Endothelial cell of umbilical vein (primary cell): ENCODE data around the gene INTS7. TPM values are rescaled to one million over a fixed set of nuclear protein-coding genes. Genes with fewer than 3 reads are reported as not detected.

Experiments
- BruUV-seq: library from RNA; stranded (reverse); fragments of 400-500 nt; replicated peaks from 2 replicates; lab custom pipeline; 2021; lab: Mats Ljungman, UMichigan
- CTCF ChIA-PET: fragments of 300-600, 350-600 bp; sonication (Branson Sonifier 250); formaldehyde crosslinking; loops from one replicate; lab custom pipeline; 2021; ENCODE audit warnings: antibody characterized with exemption, inconsistent platforms; lab: Charles Lee
- POLR2A ChIA-PET: fragments of 300-600, 350-600 bp; sonication (Branson Sonifier 250); formaldehyde crosslinking; loops from one replicate; lab custom pipeline; 2021; ENCODE audit warnings: antibody characterized with exemption, inconsistent platforms; lab: Charles Lee
- DNase-seq: peaks from one replicate; pipeline ENCODE4 v3.0.0-alpha.2; 2011; ENCODE audit warnings: low read depth, low spot score
- FAIRE-seq: peaks from 2 replicates; lab custom pipeline; 2011; peaks lifted over from hg19 to GRCh38; lab: Jason Lieb, UNC
- H2AFZ ChIP-seq: 2 replicates; pipeline ENCODE4 v1.6.0; 2012; ENCODE audit warnings: low read depth, low read length, control low read depth, inconsistent platforms
- H3K27ac ChIP-seq: 2 replicates; pipeline ENCODE4 v1.5.1; 2011; ENCODE audit warnings: low read depth, mild to moderate bottlenecking, control low read depth, low read length, moderate library complexity; ENCODE audit not compliant: insufficient read depth
- H3K27me3 ChIP-seq, 2 experiments: 2 replicates each; pipeline versions ENCODE4 v1.6.0 to v1.6.1; 2011; ENCODE audit warnings: low read length in 2 of 2, mixed read lengths in 1 of 2; ENCODE audit not compliant: control insufficient read depth in 2 of 2, insufficient read depth in 2 of 2
- H3K36me3 ChIP-seq, 2 experiments: 2 replicates in 1 of 2; 3 replicates in 1 of 2; pipeline ENCODE4 v1.5.1; 2011; ENCODE audit warnings: low read length in 2 of 2, mild to moderate bottlenecking in 1 of 2, moderate library complexity in 1 of 2; ENCODE audit not compliant: control insufficient read depth in 2 of 2, insufficient read depth in 2 of 2; ENCODE audit errors: extremely low read depth in 1 of 2
- H3K4me1 ChIP-seq: 3 replicates; pipeline ENCODE4 v1.5.1; 2011; ENCODE audit warnings: mild to moderate bottlenecking, low read length; ENCODE audit not compliant: control insufficient read depth, insufficient read depth; ENCODE audit errors: extremely low read depth
- H3K4me2 ChIP-seq: 2 replicates; pipeline ENCODE4 v1.6.1; 2011; ENCODE audit warnings: low read length, control low read depth, mixed read lengths; ENCODE audit not compliant: insufficient read depth
- H3K4me3 ChIP-seq, 3 experiments: fragments of 200-600 bp in 1 of 3; sonication (generic), shearing (Covaris generic) in 1 of 3; replicated peaks in 1 of 3; 2 replicates each; pipeline ENCODE4 v1.5.1; 2011 to 2016; ENCODE audit warnings: control low read depth in 3 of 3, low read length in 3 of 3, mild to moderate bottlenecking in 2 of 3, inconsistent platforms in 1 of 3, low read depth in 1 of 3, moderate library complexity in 1 of 3; ENCODE audit not compliant: insufficient read depth in 1 of 3
- H3K79me2 ChIP-seq: 2 replicates; pipeline ENCODE4 v1.6.0; 2012; ENCODE audit warnings: low read length, inconsistent platforms; ENCODE audit not compliant: control insufficient read depth, insufficient read depth
- H3K9ac ChIP-seq: replicated peaks from 2 replicates; pipeline ENCODE3; 2011; ENCODE audit warnings: low read length, control low read depth; ENCODE audit not compliant: insufficient read depth; ENCODE audit errors: extremely low read depth
- H3K9me1 ChIP-seq: replicated peaks from 3 replicates; pipeline ENCODE4 v1.6.0; 2011; ENCODE audit warnings: mild to moderate bottlenecking, low read length; ENCODE audit not compliant: control insufficient read depth, insufficient read depth; ENCODE audit errors: extremely low read depth
- H3K9me3 ChIP-seq: replicated peaks from 2 replicates; pipeline ENCODE4 v1.5.1; 2012; ENCODE audit warnings: low read length, inconsistent platforms; ENCODE audit not compliant: control insufficient read depth, insufficient read depth
- H4K20me1 ChIP-seq: replicated peaks from 2 replicates; pipeline ENCODE3; 2011; ENCODE audit warnings: mild to moderate bottlenecking, low read length; ENCODE audit not compliant: control insufficient read depth, insufficient read depth; ENCODE audit errors: extremely low read depth
- CTCF ChIP-seq, 2 donors: IDR thresholded peaks; 1 replicate in 1 of 2; 2 replicates in 1 of 2; pipeline ENCODE4 v1.5.1; 2011; ENCODE audit warnings: low read length in 2 of 2, mild to moderate bottlenecking in 2 of 2, moderate library complexity in 2 of 2, control low read depth in 1 of 2, inconsistent platforms in 1 of 2, low read depth in 1 of 2; ENCODE audit not compliant: insufficient read depth in 1 of 2; ENCODE audit errors: extremely low read depth in 1 of 2
- EZH2 ChIP-seq: IDR thresholded peaks from 2 replicates; pipeline ENCODE4 v1.6.1; 2012; ENCODE audit warnings: borderline replicate concordance, low read depth, mild to moderate bottlenecking, moderate library complexity, low read length, inconsistent platforms; ENCODE audit not compliant: severe bottlenecking
- FOS ChIP-seq: IDR thresholded peaks from 2 replicates; pipeline ENCODE4 v1.6.1; 2011; ENCODE audit warnings: mild to moderate bottlenecking, low read length, moderate library complexity, borderline replicate concordance; ENCODE audit not compliant: insufficient read depth
- GATA2 ChIP-seq: IDR thresholded peaks from 2 replicates; pipeline ENCODE4 v1.7.0; 2011; ENCODE audit warnings: low read depth, mild to moderate bottlenecking, moderate library complexity, mixed read lengths, low read length; ENCODE audit not compliant: insufficient read length, insufficient read depth
- JUN ChIP-seq: IDR thresholded peaks from 2 replicates; pipeline ENCODE4 v1.6.1; 2011; ENCODE audit warnings: borderline replicate concordance, low read depth; ENCODE audit not compliant: insufficient read length, insufficient read depth
- MAX ChIP-seq: IDR thresholded peaks from 2 replicates; pipeline ENCODE4 v1.6.1; 2011; ENCODE audit not compliant: insufficient read depth, insufficient read length
- MYC ChIP-seq: IDR thresholded peaks from one replicate; pipeline ENCODE4 v1.6.1; 2011; ENCODE audit warnings: mild to moderate bottlenecking, low read depth, low read length
- POLR2A ChIP-seq: IDR thresholded peaks from 2 replicates; pipeline ENCODE4 v1.6.1; 2012; ENCODE audit warnings: low read depth, mild to moderate bottlenecking, control low read depth, low read length
- POLR2AphosphoS5 ChIP-seq: IDR thresholded peaks from 2 replicates; pipeline ENCODE4 v1.6.1; 2012; ENCODE audit warnings: low read depth, mild to moderate bottlenecking, control low read depth, low read length, moderate library complexity; ENCODE audit not compliant: insufficient read depth
- dilution Hi-C: fragments of 300-500 bp; cut with MboI; formaldehyde crosslinking; loops from one replicate; pipeline ENCODE4 v1.15.0; 2019; ENCODE audit warnings: low sequenced_read_pairs; ENCODE audit not compliant: extremely low pct_ligation_motif_present
- intact Hi-C: fragments of 100-400 bp; cut with micrococcal nuclease; formaldehyde crosslinking; loops from one replicate; pipeline ENCODE4 v1.10.0; 2022
- polyA plus RNA-seq, 4 experiments: library from polyadenylated mRNA; depleted of rRNA in 3 of 4; stranded (reverse) in 3 of 4; unstranded in 1 of 4; fragments of >200 nt; gene quantifications; 2 replicates each; pipeline versions ENCODE4 v1.2.1 to v1.2.3, GENCODE V29; 2011 to 2012; ENCODE audit warnings: missing spikeins in 1 of 4
- total RNA-seq: library from RNA; stranded (reverse); gene quantifications from 2 replicates; pipeline ENCODE4 v1.2.3, GENCODE V29; 2021

Gene INTS7
- total and polyA plus RNA-seq, 2 donors (not counting 3 experiments of a cell fraction or from before 2014, with no cell fraction given), result 9.1 to 18.1 TPM

- BruUV-seq, result no TSS peak
- no peak for DNase-seq
- TF ChIP-seq POLR2AphosphoS5, result no peak
- TF ChIP-seq CTCF (IDR thresholded peaks at IDR 0.05; ENCODE audit: extremely low read depth in 1 of 2, insufficient read depth in 1 of 2, low read depth in 1 of 2, low read length in 2 of 2), result no peak
- no peak for TF ChIP-seq MAX
- TF ChIP-seq POLR2A, result no peak
- no peak for TF ChIP-seq EZH2
- no peak for TF ChIP-seq FOS
- no peak for TF ChIP-seq MYC
- TF ChIP-seq JUN, result no peak
- TF ChIP-seq GATA2, result no peak
- Histone ChIP-seq H4K20me1 (no peaks in the 10 kb centered on the region), H3K36me3 (no peaks in the 10 kb centered on the region), H3K4me3 (no peak overlapping the region), H3K79me2 (no peaks in the 10 kb centered on the region), H3K27me3 (no peaks in the 10 kb centered on the region), H3K9ac (no peak overlapping the region), H3K9me3 (no peaks in the 10 kb centered on the region), H3K27ac (no peak overlapping the region), H3K4me1 (peaks cover 9% of the 10 kb centered on the region), H3K4me2 (no peak overlapping the region), H2AFZ (no peak overlapping the region), H3K9me1 (no peaks in the 10 kb centered on the region)
- intact Hi-C loops (no loop called here), dilution Hi-C loops (no loop called here)
- CTCF ChIA-PET, result no interaction called here
- POLR2A ChIA-PET, result no interaction called here
- FAIRE-seq, result no peak
Measured at GRCh38 chr1:211921579-211922095, 113.7 kb downstream of the INTS7 start.
